Measurements from ENCODE around the gene HAP1.
A peak's percentile ranks its signal among the peaks of the same experiment; 100 is the strongest.
"Not testable (repeated sequence)": the region's sequence is repeated elsewhere in the genome, so short reads cannot be mapped to it uniquely, and the experiment has no call there.

HAP1 gene, protein sequence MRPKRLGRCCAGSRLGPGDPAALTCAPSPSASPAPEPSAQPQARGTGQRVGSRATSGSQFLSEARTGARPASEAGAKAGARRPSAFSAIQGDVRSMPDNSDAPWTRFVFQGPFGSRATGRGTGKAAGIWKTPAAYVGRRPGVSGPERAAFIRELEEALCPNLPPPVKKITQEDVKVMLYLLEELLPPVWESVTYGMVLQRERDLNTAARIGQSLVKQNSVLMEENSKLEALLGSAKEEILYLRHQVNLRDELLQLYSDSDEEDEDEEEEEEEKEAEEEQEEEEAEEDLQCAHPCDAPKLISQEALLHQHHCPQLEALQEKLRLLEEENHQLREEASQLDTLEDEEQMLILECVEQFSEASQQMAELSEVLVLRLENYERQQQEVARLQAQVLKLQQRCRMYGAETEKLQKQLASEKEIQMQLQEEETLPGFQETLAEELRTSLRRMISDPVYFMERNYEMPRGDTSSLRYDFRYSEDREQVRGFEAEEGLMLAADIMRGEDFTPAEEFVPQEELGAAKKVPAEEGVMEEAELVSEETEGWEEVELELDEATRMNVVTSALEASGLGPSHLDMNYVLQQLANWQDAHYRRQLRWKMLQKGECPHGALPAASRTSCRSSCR

DNA sequence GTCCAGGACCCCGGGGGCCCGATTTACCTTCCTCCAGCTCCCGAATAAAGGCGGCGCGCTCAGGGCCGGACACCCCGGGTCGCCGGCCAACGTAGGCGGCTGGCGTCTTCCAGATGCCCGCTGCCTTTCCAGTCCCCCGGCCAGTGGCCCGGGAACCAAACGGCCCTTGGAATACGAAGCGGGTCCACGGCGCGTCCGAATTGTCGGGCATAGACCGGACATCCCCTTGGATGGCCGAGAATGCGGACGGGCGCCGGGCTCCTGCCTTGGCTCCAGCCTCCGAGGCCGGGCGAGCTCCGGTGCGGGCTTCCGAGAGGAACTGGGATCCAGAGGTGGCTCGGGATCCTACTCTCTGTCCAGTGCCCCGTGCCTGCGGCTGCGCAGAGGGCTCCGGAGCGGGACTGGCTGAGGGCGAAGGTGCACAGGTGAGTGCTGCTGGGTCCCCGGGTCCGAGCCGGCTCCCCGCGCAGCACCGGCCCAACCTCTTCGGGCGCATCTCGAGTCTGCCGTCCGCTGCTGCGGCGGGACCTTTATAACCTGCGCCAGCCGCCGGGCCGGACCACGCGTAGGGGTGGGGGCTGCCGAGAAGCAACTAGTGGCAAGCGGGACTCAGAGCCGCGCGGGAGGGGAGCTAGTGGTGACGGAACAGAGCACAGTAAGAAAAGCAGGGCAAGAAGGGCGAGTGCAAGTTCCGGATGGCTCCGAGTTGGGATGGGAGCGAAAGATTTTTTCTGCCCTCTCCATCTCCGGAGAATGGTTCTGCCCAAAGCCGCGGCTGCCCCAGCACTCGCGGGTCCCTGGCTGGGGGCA is at the start of gene HAP1:
HAP1 (minus strand) TSS at position 505 of the 810 bp plus-strand sequence; CDS start at position 496, 9 bp downstream.
- peak; percentile 11 for DNase-seq

DNA sequence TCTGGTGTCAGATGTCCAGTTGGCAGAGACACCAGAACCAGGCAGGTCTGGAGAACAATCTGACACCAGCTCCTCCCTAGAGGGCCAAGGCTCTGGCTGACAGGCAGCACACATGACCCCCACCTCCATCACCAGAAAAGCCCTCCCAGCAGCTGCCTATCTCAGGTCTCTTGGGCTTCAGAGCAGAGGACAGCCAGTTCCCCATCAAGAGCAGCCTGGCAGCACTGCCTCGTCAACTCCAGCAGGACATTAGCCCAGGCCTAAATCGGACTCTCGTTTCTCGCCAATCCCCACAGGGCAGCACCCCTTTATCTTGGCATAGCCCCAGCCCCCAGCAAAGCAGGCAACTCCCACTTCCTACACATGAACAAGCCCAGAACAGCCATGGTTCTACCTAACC is 47.7 kb upstream of the HAP1 start:
- DNase-seq, result no peak

DNA sequence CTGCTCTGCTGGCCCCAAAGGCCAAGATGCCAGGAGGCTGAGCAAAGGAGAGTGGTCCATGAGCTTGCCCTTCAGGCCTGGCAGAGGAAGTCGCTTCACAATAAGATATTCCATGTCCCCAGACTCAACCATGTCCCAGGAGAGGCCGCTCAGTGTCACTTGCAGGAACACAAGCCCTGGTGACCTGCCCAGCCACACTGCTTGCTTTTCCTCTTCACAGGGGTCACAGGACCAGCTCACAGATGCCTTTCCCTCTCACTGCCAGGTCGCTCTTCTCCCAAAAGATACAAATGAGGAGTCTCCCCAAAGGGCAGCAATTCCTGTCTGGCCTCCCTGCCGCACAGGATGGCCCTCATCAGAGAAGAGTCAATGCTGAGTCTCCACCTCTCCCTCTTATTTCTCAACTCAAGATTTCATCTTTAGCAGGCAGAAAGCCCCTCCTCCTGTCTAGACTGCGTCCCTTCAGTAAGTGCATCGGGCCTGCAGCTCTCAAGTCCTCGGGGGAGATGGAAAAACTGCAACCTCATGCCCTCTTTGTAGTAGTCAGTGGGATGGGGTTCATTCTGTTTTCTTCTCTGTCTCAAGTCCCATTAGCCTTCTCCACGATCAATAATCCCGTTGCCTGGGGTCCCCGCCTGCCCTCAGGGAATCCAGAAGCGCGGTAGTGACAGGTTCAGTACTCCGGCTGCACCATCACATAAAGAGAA is 47.1 kb upstream of the HAP1 start:
- no peak for DNase-seq

DNA sequence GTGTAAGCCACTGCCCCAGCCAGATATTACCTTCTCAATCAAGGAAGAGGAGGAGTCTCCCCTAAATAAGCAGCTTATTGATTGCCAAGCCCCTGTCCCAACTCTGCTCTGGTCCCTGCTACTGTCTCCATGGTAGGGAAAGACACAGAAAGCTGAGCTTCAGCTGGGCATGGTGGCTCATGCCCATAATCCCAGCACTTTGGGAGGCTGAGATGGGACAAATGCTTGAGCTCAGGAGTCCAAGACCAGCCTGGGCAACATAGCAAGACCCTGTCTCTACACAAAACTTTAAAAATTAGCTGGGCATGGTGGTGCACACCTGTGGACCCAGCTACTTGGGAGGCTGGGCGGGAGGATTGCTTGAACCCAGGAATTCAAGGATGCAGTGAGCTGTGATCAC is 45.5 kb upstream of the HAP1 start:
- DNase-seq, result no peak

DNA sequence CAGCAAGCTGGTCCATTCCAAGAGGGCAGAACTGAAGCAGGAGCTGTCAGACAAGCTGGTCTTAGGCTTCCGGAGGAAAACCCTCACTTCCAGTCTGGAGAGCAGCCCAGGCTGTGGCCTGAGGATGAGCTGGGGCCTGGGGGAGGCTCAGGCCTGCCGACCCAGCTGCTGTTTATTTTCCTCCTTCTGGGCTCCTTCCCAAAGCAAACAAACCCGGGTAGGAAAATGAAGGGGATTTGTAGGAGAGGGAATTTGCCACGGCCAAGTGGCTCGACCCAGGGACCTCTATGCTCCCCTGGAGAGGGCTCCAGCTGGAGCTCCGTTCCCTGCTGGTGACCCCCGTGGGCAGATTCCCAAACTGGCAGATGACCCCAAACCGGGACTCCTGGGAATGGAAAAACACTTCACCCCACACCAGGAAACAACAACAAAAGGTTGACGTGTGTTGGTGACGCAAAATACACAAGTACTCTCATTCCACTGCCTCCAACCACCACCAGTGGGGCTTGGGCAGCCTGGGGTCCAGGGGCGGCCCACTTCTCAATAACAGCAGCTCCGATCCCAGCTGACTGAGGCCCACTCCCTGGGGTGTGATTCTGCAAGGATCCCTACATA is 43.2 kb upstream of the HAP1 start:
- DNase-seq, result peak; percentile 84

DNA sequence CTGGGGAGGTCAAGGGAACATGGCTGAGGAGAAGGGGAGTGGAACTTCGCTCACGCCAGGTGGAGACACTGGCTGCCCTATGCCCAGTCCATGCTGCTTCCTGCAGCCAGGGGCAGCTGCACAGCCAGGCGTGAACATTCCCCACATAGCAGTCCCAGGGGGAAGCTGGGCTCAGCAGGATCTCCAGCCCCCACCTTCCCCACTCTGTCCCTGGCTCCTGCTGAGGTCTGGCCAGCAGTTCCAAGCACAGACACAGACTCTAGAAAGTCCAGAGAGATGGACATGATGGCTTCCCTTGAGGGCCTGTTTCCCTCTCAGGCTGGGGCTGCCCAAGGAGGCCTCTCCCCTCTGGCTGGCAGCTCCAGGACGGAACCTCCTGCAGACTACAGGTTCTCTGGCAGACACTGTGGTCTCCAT is 42.7 kb upstream of the HAP1 start:
- peak; percentile 12 for DNase-seq

DNA sequence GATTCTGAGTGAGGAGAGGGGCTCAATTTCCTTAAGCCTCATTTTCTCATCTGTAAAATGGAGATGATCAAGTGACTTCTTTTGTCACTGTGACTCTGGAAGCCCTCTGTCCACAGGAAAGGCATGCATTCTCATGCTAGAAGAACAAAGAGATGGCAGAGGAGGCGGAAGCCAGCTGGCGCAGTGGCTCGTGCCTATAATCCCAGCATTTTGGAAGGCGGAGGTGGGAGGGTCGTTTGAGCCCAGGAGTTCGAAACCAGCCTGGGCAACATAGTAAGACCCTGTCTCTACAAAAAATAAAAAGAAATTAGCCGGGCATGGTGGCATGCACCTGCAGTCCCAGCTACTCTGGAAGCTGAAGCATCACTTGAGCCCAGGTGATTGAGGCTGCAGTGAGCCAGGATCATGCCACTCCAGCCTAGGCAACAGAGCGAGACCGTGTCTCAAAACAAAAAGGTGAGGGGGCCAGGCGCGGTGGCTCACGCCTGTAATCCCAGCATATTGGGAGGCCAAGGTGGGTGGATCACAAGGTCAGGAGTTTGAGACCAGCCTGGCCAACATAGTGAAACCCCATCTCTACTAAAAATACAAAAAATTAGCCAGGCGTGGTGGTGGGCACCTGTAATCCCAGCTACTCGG is 41.9 kb upstream of the HAP1 start:
- DNase-seq, result not testable (repeated sequence)

DNA sequence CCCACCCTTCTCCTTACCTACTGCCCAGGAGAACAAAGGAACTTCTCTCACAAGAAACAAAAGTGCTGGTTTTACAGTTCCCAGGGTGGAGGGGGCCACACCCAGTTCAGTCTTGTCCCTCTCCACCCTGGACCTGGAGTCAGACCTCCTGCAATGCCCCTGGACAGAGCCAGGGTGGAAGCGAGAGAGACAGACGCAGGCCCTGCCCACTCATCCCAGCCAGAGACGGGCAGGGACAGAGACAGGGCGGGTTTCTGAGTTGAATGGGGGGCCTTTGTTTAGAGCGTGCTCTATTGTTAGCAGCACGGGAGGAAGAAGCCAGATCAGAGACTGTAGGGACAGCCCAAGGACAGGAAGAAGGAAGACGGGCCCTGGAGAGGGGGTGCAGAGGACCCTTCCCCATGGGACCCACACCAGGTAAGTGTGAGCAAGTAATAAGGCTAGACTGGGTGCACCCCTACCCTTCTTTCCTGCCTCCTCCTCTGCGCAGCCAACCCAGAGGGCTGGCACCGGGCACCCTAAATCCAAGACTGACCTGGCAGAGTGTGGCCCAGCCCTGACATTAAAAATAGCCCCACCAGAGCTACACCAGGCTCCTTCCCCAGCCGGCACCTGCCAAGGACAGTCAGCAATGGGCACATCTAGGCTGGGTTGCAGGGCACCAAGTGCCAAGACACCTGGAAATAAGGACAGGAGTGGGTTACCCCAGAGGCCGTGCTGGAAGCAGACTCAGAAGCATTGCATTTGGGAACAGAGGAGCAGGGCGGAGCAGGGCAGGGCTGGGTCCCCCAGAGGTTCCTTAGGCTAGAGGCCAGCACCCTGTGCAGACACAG is 41.2 kb upstream of the HAP1 start:
- DNase-seq, result no peak

DNA sequence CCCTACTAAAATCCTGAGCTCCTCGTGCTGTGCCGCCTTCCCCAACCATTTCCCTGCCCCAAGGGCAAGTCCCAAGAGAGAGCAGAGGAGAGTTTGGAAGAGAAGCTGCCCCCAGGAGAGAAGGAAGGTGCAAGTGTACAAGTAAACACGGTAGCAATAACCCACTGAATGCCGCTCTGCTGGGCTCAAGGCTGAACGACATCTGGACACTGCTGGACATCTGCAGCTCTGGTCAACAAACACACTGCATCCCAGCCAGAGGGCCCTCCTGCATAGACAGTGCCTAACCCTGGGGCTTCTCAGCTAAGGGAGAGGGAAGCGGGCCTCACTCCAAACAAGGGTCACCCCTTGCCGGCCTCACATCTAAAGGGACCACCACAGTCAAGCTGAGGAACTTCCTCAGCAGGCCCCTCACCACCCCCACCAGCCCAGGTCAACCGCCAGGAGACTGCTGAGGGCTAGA is 39.3 kb upstream of the HAP1 start:
- DNase-seq, result no peak

DNA sequence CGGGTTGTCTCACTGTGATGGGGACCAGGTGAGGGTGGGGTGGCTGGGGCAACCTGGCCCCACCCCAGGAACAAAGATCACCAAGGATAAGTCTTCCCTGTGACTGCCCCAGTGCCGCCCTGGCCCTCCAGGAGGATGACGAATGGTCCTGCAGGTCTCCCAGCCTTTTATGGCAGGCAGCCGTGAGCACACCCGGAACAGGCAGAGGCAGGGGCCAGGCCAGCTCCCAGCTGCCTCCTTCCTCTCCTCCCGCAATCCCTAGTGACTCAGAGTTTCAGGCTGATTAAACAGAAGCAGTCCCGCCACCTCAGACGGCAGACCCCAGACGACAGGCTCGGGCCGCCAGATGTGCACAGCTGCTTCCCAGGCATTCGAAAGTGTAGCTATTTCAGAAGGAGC is 38.7 kb upstream of the HAP1 start:
- DNase-seq, result no peak

DNA sequence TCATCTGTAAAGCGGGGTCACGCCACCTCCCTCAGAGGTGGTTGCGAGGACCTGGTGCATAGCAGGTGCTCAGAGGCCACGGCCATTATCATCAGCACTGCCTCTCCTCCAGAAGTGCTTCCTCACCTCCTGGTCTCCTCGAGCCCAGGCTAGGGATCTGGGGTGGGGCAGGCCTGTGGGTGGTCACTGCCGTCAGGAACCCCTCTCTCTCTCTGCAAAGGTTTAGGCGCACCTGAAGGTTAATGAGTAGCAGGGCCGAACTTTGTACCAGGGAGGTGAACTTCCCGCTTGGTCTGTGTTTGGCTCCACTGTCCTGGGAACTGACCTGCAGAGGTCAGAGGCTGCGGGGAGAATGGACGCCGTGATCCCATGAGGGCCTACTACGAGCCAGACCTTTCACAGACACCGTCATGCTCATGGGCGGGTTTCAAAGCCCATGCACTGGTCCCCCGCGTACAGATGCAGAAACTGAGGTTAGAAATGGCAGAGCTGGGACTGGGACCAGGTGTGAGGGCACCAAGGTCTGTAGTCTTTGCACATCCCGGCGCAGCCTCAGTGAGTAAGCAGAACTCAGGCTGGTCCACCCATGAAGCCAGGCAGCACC is 38.2 kb upstream of the HAP1 start:
- DNase-seq, result no peak

DNA sequence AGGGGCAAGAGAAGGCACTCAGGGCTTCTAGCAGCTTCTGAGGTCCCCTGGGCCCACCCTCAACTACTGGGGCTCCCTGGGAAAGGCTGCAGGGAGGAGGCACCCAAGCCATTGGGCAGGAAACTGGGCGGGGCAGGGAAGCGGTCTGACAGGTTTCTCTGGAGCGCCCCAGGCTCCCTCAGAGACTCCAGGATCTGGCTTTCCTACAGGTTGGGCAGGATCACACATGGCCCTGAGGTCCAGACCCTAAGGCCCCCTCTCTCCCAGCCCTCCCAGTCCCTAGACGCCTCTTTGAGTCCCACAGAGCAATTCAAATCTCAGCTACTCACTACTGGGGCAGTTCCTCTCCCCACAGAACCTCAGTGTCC is 37.8 kb upstream of the HAP1 start:
- DNase-seq, result no peak

DNA sequence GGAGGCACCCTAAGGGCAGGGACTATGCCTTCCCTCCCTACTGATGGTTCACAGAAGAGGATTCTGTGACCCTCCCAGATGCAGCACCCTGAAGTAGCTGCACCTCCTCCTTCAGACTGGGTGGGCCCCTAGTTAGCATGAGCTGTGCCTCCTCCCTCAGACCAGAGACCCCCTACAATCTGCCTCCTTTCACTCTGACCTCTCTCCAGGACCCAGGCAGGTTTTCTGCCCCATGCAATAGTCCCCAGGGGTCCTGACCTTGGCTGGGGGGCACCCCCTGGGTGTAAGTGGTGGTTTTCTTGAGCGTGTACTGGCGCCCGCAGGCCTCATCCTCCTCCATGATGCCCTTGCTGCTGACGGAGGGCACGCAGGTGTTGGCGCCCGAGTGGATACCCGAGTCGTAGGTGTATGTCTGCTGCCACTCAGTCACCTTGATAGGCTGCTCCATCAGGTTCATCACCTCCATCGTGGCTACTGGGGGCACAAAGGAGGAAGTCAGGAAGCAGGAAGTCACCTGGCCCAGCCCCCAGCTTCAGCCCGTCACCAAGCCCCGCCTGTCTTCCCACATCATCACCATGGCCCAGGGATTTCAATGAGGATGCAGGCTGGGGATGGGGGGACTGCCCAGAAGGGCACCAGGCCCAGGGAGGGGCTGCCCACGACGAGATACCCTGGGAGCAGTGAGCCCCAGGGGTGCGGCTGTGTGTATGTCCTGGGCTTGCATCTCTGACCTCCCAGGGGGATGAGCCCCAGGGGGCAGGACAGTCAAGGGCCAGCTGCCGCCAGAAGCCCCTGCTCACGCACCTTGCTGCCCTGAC is 37.2 kb upstream of the HAP1 start:
- no peak for DNase-seq

DNA sequence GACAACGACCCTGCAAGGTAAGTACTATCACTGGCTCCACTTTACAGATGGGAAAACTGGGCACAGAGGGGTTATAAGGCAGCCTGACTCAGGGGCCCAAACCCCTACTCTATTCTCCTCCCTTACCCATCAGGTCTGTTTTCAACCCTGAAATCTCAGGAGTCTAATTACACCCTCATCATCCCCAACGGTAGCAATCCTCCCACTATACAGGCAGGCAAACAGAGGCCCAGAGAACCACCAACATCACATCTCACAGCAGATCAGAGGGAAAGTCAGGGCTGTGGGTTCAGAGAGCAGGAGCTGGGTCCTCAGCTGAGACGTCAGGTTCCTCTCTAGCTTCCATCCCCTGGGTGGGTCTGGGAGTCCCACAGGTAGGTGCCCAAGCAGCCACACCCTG is 35.5 kb upstream of the HAP1 start:
- DNase-seq, result no peak

DNA sequence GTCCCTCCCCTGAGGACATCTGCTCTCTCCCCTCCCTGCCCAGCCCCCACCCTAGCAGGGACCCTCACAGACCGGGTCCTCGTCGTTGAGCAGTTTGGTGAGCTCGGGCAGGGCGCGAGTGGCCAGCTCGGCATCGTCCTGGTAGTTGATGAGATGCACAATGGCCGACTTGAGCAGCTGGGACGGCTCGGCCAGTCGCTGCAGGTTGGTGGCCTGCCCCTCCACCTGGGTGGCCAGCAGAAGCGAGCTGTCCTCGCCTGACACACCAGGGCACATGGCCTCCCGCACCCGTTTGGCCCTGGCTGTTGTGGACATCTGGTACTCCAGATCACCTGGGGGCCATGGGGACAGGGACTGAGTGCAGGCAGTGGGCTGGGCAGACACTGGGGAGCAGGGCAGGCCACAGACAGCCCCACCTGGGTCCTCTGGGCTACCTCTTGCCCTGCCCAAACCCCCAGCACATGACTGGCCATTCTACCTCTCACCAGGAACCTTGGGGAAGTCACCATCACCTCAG is 35.0 kb upstream of the HAP1 start:
- DNase-seq, result no peak

DNA sequence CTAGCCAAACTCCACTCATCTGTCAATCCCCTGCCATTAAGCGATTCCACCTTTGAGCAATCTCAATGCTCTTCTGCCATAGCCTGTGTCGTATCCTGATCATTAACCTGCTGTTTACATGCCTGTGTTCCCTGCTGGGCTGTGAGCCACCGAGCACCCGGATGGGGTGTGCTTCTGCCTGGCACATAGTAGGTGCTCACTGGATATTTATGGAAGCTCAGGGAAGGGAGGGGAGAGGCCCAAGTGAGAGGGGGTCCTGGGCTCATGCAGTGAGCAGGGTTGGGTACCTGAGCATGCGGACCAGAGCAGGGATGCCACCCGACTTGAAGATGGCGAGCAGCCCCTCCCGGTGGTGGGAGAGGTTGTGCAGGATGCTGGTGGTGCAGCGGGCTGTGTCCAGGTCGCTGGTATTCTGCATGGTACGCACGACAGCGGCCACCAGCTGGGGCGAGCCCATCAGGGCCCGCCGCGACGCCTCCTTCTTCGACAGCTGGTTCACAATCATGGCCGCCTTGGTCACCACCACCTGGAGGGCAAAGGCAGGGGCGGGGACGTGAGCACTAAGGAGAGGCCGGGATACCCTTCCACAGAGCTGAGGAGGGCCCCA is 34.3 kb upstream of the HAP1 start:
- no peak for DNase-seq

DNA sequence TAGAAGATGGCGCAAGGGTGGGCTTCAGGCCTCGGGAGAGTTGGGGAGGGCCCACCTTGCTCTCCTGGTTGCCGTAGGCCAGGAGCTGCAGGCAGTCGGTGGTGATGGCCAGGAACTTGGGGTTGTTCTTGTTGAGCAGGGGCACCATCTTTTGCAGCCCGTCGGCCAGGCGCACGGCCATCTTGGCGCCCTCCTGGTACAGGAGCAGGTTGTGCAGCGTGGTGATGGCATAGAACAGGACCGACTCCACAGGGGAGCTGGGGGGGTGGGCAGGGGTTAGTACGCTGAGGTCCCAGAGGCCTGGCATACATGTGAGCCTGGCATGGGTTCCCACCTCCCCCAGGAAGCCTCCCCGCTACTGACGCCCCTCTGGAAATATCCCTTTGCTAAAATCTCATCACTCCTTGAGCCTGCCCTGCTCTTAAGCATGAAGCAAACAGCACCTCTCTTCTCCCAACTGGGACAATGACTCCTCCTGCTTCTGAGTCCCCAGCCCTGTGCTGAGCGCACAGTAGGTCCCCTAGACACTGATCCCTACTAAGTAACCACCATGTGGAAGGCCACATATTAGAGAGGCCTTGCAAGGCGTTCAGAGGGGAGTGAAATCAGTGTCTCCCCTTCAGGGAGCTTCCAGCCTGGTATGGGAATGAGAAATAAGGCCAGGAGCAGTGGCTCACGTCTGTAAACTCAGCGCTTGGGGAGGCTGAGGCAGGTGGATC is 33.0 kb upstream of the HAP1 start:
- DNase-seq, result no peak

DNA sequence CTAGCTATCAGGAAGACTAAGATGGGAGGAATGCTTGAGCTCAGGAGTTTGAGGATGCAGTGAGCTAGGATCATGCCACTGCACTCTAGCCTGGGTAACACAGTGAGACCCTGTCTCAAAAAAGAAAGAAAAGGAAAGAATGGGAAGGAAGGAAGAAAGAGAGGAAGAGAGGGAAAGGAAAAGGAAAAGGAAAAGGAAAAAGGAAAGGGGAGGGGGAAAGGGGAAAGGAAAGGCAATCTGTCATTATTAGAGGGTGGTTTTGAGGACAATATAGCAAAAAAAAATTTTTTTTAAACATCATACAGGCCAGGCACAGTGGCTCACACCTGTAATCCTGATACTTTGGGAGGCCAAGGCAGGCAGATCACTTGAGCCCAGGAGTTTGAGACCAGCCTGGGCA is 31.7 kb upstream of the HAP1 start:
- DNase-seq, result no peak

All from COR-L47 (cell line).